ENCODE measurements around the gene MAPKAP1. TPM values are rescaled to one million over a fixed set of nuclear protein-coding genes. Genes with fewer than 3 reads are reported as not detected.

The MAPKAP1 gene
- total and polyA plus RNA-seq, 2 experiments from 2014 or later, result 68.5 to 74.5 TPM

DNA sequence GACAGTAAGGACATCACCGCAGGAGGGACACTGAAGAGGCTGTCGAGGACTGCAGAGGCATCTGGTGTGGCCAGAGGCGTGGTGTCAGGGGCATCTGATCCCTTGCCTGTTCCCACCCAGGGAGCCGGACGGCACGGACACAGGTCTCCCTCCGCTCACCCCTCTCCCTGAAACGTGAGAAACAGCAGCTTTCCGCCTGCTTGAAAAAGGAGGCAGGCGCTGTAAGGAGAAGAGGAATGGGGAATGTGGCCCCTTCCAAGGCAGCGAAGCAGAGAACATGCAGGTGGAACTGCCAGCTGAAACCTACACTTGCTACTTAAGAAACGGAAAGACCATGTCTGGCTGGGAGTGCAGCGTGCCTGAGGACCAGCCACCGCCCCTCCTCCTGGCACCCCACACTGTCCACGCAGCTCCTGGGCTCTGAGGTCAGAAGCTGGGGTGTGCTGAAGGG, 269.2 kb downstream of the MAPKAP1 start:
- Histone ChIP-seq H2AFZ (no peak overlapping the region), H3K4me3 (no peak overlapping the region), H3K9ac (no peak overlapping the region), H3F3A (ENCODE audit: insufficient read depth) (no peaks in the 10 kb centered on the region), H3K9me2 (ENCODE audit: insufficient read depth) (no peaks in the 10 kb centered on the region), H3K27ac (no peak overlapping the region), H3K36me3 (ENCODE audit: low read depth) (peaks cover 4% of the 10 kb centered on the region; the same call in 1 of the 2 replicates), H3K9me3 (ENCODE audit: low read depth) (no peaks in the 10 kb centered on the region), H4K20me1 (ENCODE audit: insufficient read depth) (no peaks in the 10 kb centered on the region), H3K4me1 (ENCODE audit: insufficient read depth) (no peaks in the 10 kb centered on the region), H3K79me2 (ENCODE audit: insufficient read depth) (no peaks in the 10 kb centered on the region), H3K27me3 (replicated peaks; ENCODE audit: insufficient read depth) (no peaks in the 10 kb centered on the region), H3K4me2 (ENCODE audit: unreplicated experiment) (no peak overlapping the region)
- TF ChIP-seq EZH2phosphoT487 (IDR thresholded peaks at IDR 0.05; ENCODE audit: insufficient read depth, low read depth) (no peak), EZH2 (IDR thresholded peaks at IDR 0.05; ENCODE audit: insufficient read depth, poor library complexity, severe bottlenecking) (no peak)
- no peak for DNase-seq
- 96 to 97% methylated on average over 15 of the region's 15 CpGs for WGBS, 2 experiments (ENCODE audit: low coverage in 1 of 2, low lambda C conversion rate in 2 of 2, missing lambda C conversion rate in 2 of 2)
- in situ Hi-C loops (cut with MboI), result no loop called here

DNA sequence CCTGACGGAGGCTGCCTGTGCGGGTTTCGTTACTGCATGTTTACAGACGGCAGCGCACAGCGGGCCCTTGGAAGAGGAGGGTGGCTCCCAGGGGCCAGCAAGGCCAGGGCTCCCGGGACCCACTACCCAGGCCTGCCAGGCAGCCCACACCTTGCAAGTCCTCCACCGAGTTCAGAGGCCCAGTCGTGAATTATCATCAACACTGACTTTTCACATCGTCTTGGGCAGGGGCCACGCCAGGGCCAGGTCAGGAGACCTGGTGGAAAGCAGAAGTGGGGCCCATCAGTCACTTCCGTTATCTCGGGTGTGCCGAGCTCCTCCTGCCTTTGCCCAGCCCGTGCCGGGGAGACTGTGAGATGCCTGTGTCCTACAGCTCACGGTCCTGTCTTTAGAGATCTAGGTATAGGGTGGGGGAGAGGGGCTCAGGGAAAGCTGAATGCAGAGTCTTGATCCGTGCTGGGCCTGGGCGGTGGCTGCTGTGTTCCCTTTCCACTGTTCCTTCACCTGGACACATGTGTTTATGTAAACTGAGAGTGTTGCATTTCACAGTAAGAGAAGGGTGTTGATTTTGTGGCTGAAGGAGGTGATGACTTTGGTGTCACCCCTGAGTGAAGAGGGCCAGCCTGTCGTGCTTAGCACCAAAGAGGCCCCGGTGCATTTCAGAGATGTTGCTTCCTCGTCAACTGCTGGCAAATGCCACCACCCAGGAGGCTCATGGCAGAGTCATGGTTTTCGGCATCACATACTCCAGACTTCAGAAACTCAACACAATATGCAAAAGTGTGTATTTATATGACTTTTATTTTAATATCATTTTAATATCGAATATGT, 270.2 kb downstream of the MAPKAP1 start:
- Histone ChIP-seq H3K27ac (no peak overlapping the region), H3K9ac (no peak overlapping the region), H2AFZ (no peak overlapping the region), H3K4me1 (ENCODE audit: insufficient read depth) (no peaks in the 10 kb centered on the region), H4K20me1 (ENCODE audit: insufficient read depth) (no peaks in the 10 kb centered on the region), H3F3A (ENCODE audit: insufficient read depth) (no peaks in the 10 kb centered on the region), H3K9me2 (ENCODE audit: insufficient read depth) (no peaks in the 10 kb centered on the region), H3K9me3 (ENCODE audit: low read depth) (no peaks in the 10 kb centered on the region), H3K36me3 (ENCODE audit: low read depth) (peaks cover 4% of the 10 kb centered on the region; the same call in 1 of the 2 replicates), H3K27me3 (replicated peaks; ENCODE audit: insufficient read depth) (no peaks in the 10 kb centered on the region), H3K4me3 (no peak overlapping the region), H3K4me2 (ENCODE audit: unreplicated experiment) (no peak overlapping the region), H3K79me2 (ENCODE audit: insufficient read depth) (no peaks in the 10 kb centered on the region)
- 96 to 99% methylated on average over 24 of the region's 24 CpGs for WGBS, 2 experiments (ENCODE audit: low coverage in 1 of 2, low lambda C conversion rate in 2 of 2, missing lambda C conversion rate in 2 of 2)
- TF ChIP-seq EZH2 (IDR thresholded peaks at IDR 0.05; ENCODE audit: insufficient read depth, poor library complexity, severe bottlenecking) (no peak), EZH2phosphoT487 (IDR thresholded peaks at IDR 0.05; ENCODE audit: insufficient read depth, low read depth) (no peak)
- in situ Hi-C loops (cut with MboI), result no loop called here
- DNase-seq, result no peak

DNA sequence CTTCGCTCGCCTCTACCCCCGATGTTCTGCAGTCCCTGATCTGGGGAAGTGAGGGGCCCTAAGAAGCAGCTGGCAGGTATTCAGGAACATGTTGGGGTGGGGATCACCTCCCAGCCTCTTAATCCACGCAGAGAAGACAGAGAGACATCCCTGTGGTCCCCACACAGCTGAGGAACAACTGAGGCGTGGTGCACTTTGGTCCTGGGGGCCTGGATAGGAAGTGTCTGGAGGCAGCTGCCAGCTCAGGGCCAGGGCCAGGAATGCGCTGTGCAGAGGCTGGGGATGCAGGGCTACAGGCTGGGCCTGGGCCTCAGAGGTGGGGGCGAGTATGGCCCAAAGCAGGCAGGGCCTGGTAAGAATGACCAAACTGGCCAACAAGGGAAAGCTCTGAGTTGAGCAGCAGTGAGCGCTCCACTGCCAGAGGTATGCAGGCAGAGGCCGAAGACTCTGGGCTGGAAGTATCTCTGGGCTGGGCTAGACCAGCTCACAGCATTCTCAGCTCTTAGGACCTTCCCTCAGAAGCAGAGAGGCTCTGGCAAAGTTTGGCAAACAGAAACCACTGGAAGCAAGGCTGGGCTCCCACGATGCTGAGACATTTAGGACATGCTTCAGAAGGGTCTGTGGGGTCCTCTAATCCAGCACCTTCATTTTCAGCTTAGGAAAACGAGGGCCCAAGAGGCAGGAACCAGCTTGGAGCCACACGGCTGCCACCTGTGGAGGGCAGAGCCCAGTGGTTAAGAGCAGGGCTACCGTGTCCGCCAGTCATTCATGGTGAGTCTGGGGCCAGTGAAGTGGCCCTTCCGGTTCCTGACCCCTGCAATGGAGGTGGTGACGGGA, 271.0 kb downstream of the MAPKAP1 start:
- no peak overlapping the region for H3K27ac ChIP-seq
- no peak for TF ChIP-seq EZH2phosphoT487 (IDR thresholded peaks at IDR 0.05; ENCODE audit: insufficient read depth, low read depth)
- TF ChIP-seq EZH2 (IDR thresholded peaks at IDR 0.05; ENCODE audit: insufficient read depth, poor library complexity, severe bottlenecking), result no peak
- no peak for DNase-seq
- no peak overlapping the region for H3K9ac ChIP-seq
- in situ Hi-C loops (cut with MboI), result no loop called here
- H3K9me3 ChIP-seq (ENCODE audit: low read depth), result no peaks in the 10 kb centered on the region
- no peaks in the 10 kb centered on the region for H3K27me3 ChIP-seq (replicated peaks; ENCODE audit: insufficient read depth)
- no peak overlapping the region for H2AFZ ChIP-seq
- H3K36me3 ChIP-seq (ENCODE audit: low read depth), result peaks cover 3% of the 10 kb centered on the region; the same call in 1 of the 2 replicates
- no peaks in the 10 kb centered on the region for H3K79me2 ChIP-seq (ENCODE audit: insufficient read depth)
- H3K9me2 ChIP-seq (ENCODE audit: insufficient read depth), result no peaks in the 10 kb centered on the region
- H3K4me2 ChIP-seq (ENCODE audit: unreplicated experiment), result no peak overlapping the region
- 90 to 95% methylated on average over 16 of the region's 16 CpGs for WGBS, 2 experiments (ENCODE audit: low coverage in 1 of 2, low lambda C conversion rate in 2 of 2, missing lambda C conversion rate in 2 of 2)
- no peaks in the 10 kb centered on the region for H4K20me1 ChIP-seq (ENCODE audit: insufficient read depth)
- no peaks in the 10 kb centered on the region for H3F3A ChIP-seq (ENCODE audit: insufficient read depth)
- H3K4me3 ChIP-seq, result no peak overlapping the region
- no peaks in the 10 kb centered on the region for H3K4me1 ChIP-seq (ENCODE audit: insufficient read depth)

DNA sequence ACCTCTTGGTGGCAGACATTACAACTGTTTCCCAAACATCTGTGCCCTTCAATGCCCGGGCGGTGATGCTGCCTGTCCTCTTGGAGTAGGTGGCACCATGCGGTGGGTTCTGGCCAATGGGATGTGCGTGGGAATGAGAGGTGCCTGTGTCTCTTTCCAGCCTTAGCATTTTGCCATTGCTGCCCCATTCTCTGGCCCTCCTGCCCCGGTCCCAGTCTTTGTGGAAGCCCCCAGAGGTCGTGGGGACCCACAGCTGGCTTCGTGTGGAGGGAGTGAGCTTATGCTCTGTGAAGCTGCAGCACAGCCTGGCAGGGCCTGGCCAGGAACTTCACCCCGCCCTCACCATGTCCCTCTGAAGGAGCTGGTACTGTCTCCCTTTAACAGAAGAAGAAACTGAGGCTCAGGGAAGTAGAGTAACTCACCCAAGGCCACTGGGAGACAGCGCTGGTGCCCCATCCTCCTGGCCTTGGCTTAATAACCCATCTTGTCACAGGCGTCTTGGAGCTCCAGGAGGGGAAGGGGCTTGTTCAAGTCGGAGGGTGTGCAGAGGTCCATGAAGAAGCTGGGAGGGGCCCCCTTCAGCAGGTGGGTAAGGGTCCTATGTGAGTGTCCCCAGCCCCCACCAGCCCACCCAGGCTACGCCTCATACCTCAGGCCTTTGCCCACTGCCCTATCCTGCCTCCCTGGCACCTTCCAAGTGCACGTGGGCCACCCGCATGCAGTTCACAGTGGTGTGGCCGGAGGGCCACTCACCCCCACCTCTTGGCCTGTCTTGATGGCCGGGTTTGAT, 271.8 kb downstream of the MAPKAP1 start:
- in situ Hi-C loops (cut with MboI), result no loop called here
- no peak overlapping the region for H3K27ac ChIP-seq
- no peaks in the 10 kb centered on the region for H3K9me3 ChIP-seq (ENCODE audit: low read depth)
- 82 to 87% methylated on average over 16 of the region's 16 CpGs for WGBS, 2 experiments (ENCODE audit: low coverage in 1 of 2, low lambda C conversion rate in 2 of 2, missing lambda C conversion rate in 2 of 2)
- DNase-seq, result no peak
- H3K9me2 ChIP-seq (ENCODE audit: insufficient read depth), result no peaks in the 10 kb centered on the region
- H4K20me1 ChIP-seq (ENCODE audit: insufficient read depth), result no peaks in the 10 kb centered on the region
- H2AFZ ChIP-seq, result no peak overlapping the region
- no peak overlapping the region for H3K4me2 ChIP-seq (ENCODE audit: unreplicated experiment)
- no peaks in the 10 kb centered on the region for H3K79me2 ChIP-seq (ENCODE audit: insufficient read depth)
- no peaks in the 10 kb centered on the region for H3K27me3 ChIP-seq (replicated peaks; ENCODE audit: insufficient read depth)
- TF ChIP-seq EZH2phosphoT487 (IDR thresholded peaks at IDR 0.05; ENCODE audit: insufficient read depth, low read depth) (no peak), EZH2 (IDR thresholded peaks at IDR 0.05; ENCODE audit: insufficient read depth, poor library complexity, severe bottlenecking) (no peak)
- no peaks in the 10 kb centered on the region for H3K4me1 ChIP-seq (ENCODE audit: insufficient read depth)
- H3K4me3 ChIP-seq, result no peak overlapping the region
- no peak overlapping the region for H3K9ac ChIP-seq
- H3K36me3 ChIP-seq (ENCODE audit: low read depth), result no peaks in the 10 kb centered on the region; the same call in 1 of the 2 replicates
- H3F3A ChIP-seq (ENCODE audit: insufficient read depth), result no peaks in the 10 kb centered on the region

Data from GM23248 (cell line).